ENCODE measurements around the gene IPO13.
A peak's percentile ranks its signal among the peaks of the same experiment; 100 is the strongest.

The IPO13 gene

DNA sequence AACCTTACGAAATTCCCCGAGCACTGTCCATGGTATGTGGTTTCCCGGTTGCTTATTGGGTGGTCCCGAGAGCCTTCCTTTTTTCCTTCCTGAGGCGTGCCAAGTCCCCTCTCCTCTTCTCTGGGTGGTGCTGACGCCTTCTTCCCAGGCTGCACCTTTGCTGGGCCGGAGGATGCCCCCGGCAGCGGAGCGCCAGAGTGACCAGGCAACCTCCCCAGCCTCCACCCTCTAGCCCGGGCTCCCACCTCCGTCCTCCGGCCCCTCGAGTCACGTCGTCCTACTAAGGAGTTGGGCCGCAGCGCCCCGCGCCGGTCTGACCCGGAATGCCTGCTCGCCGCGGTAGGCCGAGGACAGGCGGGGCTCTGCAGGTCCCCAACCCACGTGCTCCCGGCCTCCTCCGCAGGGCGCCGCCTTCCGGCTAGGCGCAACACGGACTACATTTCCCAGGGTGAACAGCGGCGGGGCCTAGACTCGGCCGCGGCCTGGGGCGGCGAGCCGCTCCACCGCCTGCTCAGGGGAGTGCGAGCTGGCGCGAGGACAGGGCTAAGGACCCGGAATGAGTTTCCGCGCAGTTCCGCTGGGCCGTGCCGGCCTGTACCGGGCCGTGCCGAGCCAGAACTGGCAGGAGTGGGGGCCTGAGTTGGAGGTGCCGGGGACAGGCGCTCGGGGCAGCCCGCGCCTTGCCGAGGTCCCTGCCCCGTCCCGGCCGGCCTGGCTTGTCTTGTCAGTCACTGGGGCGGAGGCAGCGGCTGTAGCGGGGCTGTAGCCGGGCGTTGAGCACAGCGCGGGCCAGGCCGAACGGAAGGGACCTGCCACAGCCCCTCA is at the start of gene IPO13:
IPO13 (plus strand) TSS at position 715 of the 825 bp plus-strand sequence. CDS start 651 bp downstream, outside the sequence.
- DNase-seq: peak; percentile 96

GRCh38 chr1:43898981-43899380 is 47.8 kb upstream of the IPO13 start:
- no peak for DNase-seq

- no peak for DNase-seq
Measured at GRCh38 chr1:43900386-43900785, 46.4 kb upstream of the IPO13 start.

DNA sequence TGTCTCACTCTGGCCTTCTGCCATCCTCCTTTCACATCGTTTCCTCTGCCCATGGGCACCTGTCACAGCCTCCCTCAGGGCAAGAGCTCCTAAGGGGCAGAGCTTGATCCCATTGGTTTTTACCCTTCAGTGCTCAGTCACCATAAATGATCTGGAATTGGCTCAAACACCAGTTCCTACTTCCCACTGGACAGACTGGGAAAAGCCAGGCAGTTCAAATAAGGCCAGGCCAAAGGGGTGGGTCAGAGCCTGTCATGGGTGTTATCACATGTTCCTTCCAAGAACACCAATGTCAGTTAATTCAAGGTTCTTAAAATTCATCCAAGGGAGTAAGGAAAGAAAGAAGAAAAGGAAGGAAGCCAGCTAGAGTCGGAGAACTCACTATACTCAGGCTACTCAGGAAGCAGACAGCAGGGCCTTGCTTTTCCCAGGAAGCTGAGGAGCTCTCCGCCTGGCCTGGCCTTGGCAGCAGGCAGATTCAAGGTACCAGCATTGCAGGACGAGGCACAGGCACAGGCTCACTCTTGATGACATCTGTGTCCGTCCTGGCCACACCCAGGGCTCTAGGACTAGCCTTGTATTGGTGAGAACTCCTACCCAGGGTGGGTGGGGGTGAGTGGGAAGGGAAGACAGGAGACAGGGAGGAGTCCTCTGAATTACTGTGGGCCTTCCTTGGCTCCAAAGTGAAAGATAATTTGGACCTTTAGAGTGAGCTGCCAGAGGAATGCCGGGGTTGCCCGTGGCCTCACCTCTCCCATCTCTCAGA is 45.4 kb upstream of the IPO13 start:
- DNase-seq: no peak

- DNase-seq: no peak
Measured at GRCh38 chr1:43902058-43902831, 44.5 kb upstream of the IPO13 start.

DNA sequence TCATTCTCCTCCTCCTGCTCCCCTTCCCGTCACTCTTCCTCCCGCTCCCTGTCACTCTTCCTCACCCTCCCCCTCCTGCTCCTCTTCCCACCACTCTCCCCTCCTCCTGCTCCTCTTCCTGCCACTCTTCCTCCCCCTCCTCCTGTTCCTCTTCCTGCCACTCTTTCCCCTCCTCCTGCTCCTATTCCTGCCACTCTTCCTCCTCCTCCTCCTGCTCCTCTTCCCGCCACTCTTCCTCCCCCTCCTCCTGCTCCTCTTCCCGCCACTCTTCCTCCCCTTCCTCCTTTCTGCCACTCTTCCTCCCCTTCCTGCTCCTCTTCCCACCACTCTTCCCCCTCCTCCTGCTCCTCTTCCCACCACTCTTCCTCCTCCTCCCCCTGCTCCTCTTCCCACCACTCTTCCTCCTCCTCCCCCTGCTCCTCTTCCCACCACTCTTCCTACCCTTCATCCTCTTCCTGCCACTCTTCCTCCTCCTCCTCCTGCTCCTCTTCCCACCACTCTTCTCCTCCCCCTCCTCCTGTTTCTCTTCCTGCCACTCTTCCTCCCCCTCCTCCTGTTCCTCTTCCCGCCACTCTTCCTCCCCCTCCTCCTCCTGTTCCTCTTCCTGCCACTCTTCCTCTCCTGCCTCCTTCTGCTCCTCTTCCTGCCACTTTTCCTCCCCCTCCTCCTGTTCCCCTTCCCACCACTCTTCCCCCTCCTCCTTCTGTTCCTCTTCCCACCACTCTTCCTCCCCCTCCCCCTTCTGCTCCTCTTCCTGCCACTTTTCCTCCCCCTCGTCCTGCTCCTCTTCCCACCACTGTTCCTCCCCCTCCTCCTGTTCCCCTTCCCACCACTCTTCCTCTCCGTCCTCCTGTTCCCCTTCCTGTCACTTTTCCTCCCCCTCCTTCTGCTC is 41.8 kb upstream of the IPO13 start:
- DNase-seq: no peak

DNA sequence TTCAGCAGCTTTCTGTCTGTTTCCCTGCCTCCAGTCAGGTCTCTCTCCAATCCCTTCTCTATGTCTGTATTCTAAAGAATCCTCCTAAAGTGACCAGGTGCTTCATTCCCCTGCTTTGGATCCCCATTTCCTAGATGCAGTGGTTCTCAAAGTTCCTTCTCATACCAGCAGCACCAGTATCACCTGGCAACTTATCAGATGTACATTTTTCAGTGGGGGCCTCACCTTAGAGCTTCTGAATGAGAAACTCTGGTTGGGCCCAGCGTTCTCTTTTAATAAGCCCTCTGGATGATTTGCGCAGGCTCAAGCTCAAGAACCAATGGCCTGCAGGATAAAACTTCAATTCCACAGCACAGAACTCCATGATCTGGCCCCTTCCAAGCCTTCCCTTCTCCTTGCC is 38.5 kb upstream of the IPO13 start:
- DNase-seq: no peak

DNA sequence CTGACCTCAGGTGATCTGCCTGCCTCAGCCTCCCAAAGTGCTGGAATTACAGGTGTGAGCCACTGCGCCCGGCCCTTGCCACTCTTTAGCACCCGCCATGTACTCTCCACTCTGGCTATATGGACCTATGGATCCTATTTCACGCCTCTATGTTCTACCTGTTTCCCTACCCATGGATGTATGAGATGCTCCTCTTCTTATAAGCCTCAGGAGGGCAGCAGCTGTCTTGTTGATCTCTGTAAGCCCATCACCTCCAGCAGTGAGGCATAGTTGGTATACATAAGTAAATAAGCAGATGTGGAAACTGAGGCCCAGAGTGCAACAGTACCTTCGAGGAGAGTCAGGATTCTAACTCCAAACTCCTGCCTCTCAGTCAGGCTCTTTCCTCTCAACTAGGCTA is 37.9 kb upstream of the IPO13 start:
- DNase-seq: no peak

DNA sequence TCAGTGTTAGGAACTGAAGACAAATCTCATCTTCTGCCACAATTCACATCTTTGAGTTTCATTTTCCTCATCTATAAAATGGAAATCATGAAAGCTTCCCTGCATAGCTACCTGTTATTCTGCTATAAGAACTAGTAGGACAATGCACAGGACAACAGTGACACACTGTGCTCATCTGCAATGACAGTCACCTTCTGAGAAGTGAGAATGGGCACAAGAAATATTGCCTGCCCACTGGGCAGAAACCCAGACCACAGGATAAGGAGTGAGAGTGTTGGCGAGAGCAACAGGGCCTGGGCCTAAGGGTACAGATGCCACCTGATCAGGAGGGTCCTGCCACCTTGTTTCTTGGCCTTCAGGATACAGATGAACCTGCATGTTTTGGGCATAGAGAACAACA is 36.4 kb upstream of the IPO13 start:
- no peak for DNase-seq

- no peak for DNase-seq
Measured at GRCh38 chr1:43912607-43913006, 34.1 kb upstream of the IPO13 start.

DNA sequence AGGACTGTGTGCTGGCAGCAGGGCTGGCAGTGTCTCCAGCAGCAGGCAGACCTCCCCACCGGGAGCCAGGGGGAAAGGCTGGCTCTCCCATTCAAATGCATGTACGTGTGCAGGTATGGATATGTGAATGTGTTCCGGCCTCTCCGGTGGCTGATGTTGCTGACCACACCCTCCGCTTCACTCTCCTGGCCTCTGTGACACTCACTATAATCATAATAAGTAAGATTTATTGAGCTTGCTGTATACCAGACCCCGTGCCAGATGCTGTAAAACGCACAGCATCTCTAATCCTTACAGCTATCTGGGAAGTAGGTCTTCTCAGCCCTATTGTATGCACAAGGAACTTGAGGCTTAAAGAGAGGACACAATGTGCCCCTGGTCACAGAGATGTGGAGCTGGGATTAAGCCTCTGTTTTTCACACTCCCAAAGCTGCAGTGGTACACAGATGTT is 33.7 kb upstream of the IPO13 start:
- no peak for DNase-seq

DNA sequence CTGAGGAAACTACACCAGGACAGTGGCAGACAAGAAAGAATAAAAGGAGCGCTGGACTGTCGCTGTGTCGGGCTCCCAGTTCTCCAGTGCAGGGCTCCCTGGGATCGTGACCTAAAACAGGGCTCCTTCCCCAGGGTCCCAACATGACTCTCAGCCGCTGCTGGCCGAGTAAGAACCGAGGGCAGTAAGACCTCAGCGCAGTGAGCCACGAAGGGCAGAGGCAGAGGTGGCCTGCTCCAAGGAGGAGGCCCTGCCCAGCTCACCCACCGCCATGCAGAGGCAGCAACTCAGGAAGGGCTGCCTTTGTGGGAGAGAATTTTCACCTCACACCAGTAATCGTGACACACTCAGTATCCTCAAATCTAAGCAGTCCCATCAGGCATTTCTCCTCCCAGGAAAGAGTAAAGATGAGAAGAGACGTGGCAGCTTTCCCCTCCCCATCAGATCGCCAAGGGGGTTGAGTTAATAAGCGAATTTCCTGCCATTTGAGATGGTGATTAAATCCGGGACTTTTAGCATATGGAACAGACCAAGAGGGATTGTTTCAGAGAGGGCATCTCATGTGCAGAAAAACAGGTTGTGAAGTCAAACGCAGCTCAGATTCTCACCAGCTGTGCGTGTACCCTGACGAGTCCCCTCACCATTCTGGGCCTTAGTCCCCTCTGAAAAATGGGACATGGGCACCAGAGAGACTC is 32.9 kb upstream of the IPO13 start:
- DNase-seq: no peak

GRCh38 chr1:43914576-43915525 is 31.9 kb upstream of the IPO13 start:
- DNase-seq: no peak

- no peak for DNase-seq
Measured at GRCh38 chr1:43919906-43920305, 26.8 kb upstream of the IPO13 start.

DNA sequence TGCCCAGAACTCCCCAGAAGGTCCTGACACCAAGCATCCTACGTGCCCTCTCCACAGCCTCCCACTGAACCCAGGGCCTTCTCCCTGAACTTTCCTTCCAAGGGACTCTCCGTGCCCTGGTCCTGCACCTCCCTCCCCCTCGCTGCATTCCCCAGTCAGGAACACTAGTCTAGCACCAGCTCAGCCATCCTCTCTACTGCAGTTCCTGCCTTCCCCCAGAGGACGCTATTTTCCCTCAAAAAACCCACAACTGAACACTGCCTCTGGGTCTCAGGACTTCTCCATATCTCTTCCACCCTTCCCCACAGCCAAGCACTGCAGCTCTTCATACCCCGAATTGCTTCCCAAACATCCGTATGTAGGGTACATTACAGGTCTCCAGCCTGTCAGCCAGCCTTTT is 25.7 kb upstream of the IPO13 start:
- no peak for DNase-seq

DNA sequence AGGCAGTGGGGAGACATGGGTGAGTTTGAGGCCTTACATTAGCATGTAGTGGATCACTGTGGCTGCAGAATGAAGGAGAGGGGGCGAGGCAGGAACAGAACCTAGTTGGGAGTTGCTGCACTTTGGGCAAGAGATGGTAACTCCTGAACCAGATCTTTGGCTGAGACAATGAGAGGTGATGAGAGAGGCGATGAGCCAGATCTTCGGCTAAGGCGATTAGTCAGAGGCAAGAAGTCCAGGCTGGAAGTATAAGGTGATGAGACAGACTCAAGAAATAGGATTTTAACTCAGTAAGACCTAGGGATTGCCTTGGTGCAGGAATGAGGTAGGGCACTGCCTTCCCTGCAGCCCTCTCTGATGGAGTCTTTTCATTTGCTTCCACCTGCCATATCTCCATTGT is 22.2 kb upstream of the IPO13 start:
- no peak for DNase-seq

GRCh38 chr1:43925846-43926245 is 20.9 kb upstream of the IPO13 start:
- DNase-seq: no peak

GRCh38 chr1:43930168-43930948 is 16.4 kb upstream of the IPO13 start:
- DNase-seq: no peak

GRCh38 chr1:43930949-43931275 is 15.8 kb upstream of the IPO13 start:
- DNase-seq: no peak

Data from stimulated activated CD8-positive, alpha-beta memory T cell treated with anti-CD3 and anti-CD28 coated beads, Interleukin-4, amount 100 ng/mL, for 48 hours (primary cell).